Activated CD4-positive, alpha-beta T cell treated with anti-CD3 and anti-CD28 coated beads for 24 hours (primary cell): Measurements from ENCODE around the gene PZP.
"Not testable (repeated sequence)": the region's sequence is repeated elsewhere in the genome, so short reads cannot be mapped to it uniquely, and the experiment has no call there.

ENCODE experiments used
- DNase-seq, 2 donors: peaks; one replicate each; pipeline ENCODE4 v3.0.0-alpha.2; 2020; ENCODE audit warnings: low read depth in 2 of 2

The PZP gene

DNA sequence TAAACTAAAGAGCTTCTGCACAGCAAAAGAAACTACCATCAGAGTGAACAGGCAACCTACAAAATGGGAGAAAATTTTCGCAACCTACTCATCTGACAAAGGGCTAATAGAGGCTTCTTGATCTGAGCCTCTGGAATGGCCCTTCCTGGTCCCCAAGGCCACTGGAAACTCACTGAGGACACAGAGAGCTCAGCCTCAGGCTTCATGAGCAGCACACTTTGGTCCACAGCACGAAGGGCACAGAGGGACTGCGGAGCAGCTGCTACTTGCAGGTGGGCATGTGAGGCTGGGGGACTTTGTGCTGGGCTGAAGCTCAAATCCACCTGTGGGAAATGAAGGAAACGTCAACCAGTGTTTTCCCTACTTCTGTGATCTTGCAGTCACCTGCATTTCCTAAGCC, 27.4 kb downstream of the PZP start:
- DNase-seq = no peak

DNA sequence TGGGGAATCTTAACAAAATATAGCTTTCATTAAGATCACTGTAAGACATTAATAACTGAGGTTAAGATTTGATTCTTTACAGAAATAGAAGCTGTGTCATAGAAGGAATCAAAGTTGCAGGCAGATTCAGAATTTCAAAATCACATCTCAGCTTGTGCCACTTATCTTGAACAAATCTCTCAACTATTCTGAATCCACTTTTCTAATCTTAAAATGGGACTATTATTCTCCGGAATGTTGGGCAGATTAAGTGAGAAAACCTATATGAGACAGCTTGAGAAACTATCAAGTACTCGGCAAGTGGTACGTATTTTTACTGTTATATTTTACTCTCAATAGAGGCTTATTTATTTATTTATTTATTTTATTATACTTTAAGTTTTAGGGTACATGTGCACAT, 28.4 kb downstream of the PZP start:
- DNase-seq = no peak

DNA sequence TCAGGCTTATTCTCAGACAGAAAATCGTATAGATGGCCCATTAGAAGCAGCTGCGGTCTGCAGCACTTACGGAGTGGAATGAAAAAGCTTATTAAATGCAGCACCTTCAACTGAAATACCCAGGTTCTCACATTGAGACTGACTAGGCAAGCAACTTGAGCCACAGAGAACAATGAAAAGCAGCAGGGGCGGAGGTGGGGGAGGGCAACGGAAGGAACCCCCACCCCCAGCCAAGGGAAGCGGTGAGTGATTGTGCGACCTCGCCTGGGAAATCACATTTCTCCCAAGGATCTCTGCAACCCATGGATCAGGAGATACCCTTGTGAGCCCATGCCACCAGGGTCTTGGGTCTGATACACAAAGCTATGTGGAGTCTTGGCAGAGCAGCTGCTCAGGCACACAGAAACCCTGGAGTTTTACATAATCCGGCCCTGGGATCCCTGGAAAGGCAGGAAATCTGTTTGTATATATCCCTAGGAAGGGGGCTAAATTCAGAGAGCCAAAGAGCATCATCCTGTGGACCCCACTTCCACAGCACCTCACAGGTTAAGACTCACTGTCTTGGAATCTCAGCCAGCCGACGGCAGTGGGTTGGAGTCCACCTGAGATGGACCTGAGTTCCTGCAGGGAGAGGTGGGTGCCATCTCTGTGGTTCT, 38.1 kb downstream of the PZP start:
- no peak for DNase-seq

- not testable (repeated sequence) for DNase-seq
These were observed 40.9 kb downstream of the PZP start for GRCh38 chr12:9167345-9167744.

GRCh38 chr12:9163392-9163791, 44.8 kb downstream of the PZP start:
- DNase-seq = no peak

- no peak for DNase-seq
These were observed 52.1 kb downstream of the PZP start for GRCh38 chr12:9156119-9156518.

- DNase-seq = no peak
These were observed 58.8 kb downstream of the PZP start for GRCh38 chr12:9149372-9149771.

GRCh38 chr12:9148926-9149325, 59.3 kb downstream of the PZP start:
- no peak for DNase-seq

DNA sequence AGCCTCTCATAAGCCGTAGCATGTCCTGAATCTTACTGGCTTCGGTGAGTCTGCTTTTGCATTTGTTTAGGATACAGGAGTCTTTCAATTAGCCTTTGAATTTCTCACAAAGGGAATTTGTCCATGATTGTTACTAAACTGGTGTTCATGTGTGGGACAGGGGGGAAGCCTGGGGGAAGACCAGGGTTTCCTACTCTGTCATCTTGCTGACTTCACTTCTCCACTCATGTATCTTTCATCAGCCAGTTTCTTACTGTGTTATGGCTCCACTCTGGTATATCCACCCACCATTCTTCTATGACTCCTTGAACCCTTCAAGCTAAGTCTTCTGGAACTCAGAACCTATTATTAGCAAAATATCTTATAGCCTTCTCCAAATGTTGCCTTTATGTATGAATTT, 60.7 kb downstream of the PZP start:
- no peak for DNase-seq

DNA sequence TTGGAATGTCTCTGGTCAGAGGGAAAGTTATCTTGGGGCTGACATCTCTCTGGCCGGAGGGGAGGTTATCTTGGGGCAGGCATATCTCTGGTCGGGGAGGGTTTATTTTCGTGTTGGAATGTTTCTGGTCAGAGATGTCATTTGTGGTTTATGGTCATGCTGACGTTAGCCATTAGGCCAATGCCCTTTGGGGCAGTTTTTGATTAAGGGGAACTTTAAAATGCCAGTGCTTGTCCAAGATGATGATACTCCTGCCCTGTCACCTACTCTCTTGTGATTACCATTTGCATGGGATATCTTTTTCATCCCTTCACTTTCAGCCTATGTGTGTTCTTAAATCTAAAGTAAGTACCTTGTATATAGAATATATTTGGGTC, 63.5 kb downstream of the PZP start:
- DNase-seq = no peak

DNA sequence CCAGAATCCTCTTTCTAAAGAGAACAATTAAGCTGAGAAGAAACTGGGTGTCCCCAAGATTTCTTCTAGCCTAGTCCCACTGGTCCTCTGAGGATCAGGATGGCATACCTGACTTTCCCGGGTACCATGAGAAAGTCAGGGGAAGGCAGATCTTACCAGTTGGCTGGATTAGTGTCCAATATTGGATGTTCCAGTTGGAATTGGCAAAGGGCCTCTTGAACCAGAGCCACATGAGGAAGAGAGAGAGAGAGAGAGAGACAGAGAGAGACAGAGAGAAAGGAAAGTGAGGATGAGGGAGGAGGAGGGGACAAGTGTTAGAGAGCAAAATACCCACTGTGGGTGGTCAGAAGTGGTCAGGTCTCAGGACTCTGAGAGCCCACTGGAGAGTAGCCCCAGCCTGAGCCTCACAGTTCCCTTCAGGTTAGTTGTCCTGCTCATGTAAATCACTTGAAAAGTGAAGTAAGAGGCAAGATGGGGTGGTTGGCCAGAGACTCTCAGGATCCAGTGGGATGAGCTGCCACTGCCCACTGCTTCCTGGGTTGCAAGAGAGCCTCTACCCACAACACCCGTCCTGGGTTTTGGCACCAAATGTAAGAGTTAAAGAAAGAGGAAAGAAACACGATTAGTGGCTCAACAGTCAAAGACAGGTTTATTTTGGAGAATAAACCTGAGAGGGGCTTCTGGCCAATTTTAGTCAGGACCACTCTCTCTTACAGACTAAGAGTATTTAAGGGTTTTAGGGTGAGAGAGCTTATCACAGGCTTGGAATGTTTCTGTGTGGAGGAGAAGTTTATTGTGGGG, 64.1 kb downstream of the PZP start:
- DNase-seq = no peak

DNA sequence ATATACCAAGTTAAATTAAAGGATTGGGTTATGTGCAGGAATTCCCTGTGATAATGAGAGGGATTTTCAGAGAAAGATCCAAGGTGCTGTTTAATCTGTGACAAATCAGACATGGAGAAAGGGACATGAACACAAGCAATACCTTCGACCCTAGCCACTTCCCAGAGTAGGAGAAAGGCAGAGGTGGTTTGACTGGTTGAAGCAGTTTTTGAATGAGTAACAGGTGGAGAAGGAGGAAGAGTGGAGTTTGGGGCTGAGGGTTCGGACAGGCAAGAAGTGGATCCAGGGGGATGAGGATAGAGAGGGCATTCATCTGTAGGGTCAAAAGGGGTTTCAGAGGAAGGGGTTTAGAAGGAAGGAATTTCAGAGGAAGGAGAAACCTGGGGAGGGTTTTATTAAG, 65.1 kb downstream of the PZP start:
- DNase-seq = no peak

DNA sequence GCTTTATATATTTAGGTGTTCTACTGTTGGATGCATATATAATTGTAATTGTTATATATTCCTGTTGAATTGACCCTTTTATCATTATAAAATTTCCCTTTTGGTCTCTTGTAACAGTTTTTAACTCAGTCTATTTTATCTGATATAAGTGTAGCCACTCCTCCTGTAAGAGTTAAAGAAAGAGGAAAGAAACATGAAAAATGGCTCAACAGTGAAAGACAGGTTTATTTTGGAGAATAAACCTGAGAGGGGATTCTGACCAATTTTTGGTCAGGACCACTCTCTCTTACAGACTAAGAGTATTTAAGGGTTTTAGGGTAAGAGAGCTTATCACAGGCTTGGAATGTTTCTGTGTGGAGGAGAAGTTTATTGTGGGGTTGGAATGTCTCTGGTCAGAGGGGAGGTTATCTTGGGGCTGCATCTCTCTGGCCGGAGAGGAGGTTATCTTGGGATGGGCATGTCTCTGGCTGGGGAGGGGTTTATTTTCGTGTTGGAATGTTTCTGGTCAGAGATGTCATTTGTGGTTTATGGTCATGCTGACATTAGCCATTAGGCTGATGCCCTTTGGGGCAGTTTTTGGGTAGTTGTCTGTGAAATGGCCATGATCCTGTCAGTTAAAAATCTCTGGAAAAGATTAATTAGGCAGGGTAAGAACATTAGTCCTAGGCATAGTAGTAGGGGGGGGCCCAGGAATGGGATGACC, 68.5 kb downstream of the PZP start:
- not testable (repeated sequence) for DNase-seq

GRCh38 chr12:9135903-9136310, 72.3 kb downstream of the PZP start:
- no peak for DNase-seq

GRCh38 chr12:9134981-9135628, 73.1 kb downstream of the PZP start:
- no peak for DNase-seq

- no peak for DNase-seq
These were observed 74.8 kb downstream of the PZP start for GRCh38 chr12:9133216-9133916.

DNA sequence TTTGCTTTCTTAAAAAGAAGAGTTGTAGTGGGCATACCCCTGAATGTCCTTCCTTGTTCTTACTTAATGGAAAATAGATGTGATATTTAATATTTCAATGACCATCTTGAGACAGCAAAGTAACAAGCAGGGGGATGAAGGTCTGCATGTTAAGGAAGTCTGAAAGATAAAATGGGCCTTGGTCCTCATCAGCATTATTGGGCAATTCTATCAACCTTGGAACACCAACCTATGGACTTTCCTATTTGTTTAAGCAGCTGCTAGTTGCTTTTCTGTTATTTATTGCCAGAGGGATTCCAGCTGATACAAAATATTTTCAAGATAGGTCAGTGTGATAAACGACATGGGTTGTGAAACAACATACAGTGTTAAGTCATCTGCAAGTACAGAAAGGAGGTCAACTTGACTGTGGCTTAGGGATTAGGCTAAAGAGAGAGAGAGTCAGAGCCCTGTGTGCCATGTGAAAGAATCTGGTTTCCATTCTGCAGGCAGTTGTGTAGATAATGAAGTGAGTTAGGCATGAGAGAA, 76.1 kb downstream of the PZP start:
- no peak for DNase-seq

DNA sequence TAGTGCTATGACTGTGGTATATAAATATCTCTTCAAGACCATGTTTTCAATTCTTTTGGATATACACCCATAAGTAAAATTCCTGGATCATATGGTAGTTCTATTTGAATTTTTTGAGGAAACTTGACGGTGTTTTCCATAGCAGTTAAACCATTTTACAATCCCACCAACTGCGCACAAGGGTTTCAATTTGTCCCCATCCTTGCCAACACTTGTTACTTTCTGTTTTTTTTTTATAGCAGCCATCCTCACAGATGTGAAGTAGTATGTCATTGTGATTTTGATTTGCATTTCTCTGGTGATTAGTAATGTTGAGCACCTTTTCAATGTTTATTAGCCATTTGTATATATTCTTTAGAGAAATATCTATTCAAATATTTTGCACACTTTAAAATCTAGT, 78.0 kb downstream of the PZP start:
- no peak for DNase-seq

GRCh38 chr12:9127936-9128663, 80.1 kb downstream of the PZP start:
- DNase-seq = no peak

- DNase-seq = no peak
These were observed 80.7 kb downstream of the PZP start for GRCh38 chr12:9127484-9127883.
